Loucy (cell line): ENCODE data around the gene TNKS1BP1.

Experiments
- CTCF ChIP-seq: fragments of 200-600 bp; sonication (generic); conservative IDR thresholded peaks from 2 replicates; pipeline ENCODE4 v1.5.1; 2014; ENCODE audit warnings: mild to moderate bottlenecking, antibody characterized with exemption, low read length
- EZH2phosphoT487 ChIP-seq: fragments of 200-600 bp; IDR thresholded peaks from 2 replicates; pipeline ENCODE4 v1.6.1; 2018; ENCODE audit warnings: antibody characterized with exemption, mild to moderate bottlenecking, moderate library complexity, borderline replicate concordance

GRCh38 chr11:57294225-57295131 lies 30.3 kb downstream of the TNKS1BP1 start:
- TF ChIP-seq CTCF: no peak
- TF ChIP-seq EZH2phosphoT487: no peak
